Measurements from ENCODE around the gene PSTPIP2. TPM values are rescaled to one million over a fixed set of nuclear protein-coding genes. Genes with fewer than 3 reads are reported as not detected.

PSTPIP2 gene
- total and polyA plus RNA-seq, 4 donors, result 7.5 to 49.1 (median 12.8) TPM

- 94 to 95% methylated on average over 5 of the region's 5 CpGs for WGBS, 2 donors
- no peak for DNase-seq
- H3K27ac ChIP-seq (ENCODE audit: low read depth in 1 of 2, low read length in 1 of 2), result no peak overlapping the region
- no peak for TF ChIP-seq CTCF (IDR thresholded peaks at IDR 0.05; ENCODE audit: control extremely low read depth, extremely low read depth)
- peaks cover 2 to 8% (median 4%) of the 10 kb centered on the region in 4 donors for H3K36me3 ChIP-seq (ENCODE audit: control insufficient read depth in 4 of 4, insufficient read depth in 4 of 4, low read length in 4 of 4)
- no peak overlapping the region for H3K9ac ChIP-seq (ENCODE audit: insufficient read depth in 1 of 2, low read length in 2 of 2)
- no peaks in the 10 kb centered on the region for H3K27me3 ChIP-seq (ENCODE audit: control insufficient read depth in 3 of 3, insufficient read depth in 3 of 3, low read length in 2 of 3)
- H3K9me3 ChIP-seq (ENCODE audit: control insufficient read depth in 4 of 4, insufficient read depth in 3 of 4, low read length in 3 of 4), result no peaks in the 10 kb centered on the region
- H3K4me1 ChIP-seq (ENCODE audit: control insufficient read depth in 5 of 5, insufficient read depth in 5 of 5, low read length in 5 of 5), result peaks cover 0 to 6% (median 4%) of the 10 kb centered on the region in 5 donors
- no peak overlapping the region for H3K4me3 ChIP-seq
- no peak for ATAC-seq (ENCODE audit: insufficient read depth, low FRiP score)
Observed at GRCh38 chr18:46109386-46109785, 37.3 kb upstream of the PSTPIP2 start.

GRCh38 chr18:46104128-46104911 is 32.3 kb upstream of the PSTPIP2 start, which contains the start of gene HAUS1:
TSS of gene HAUS1 (plus strand) at chr18:46104385. CDS start at chr18:46104412, 27 bp downstream.
- TF ChIP-seq CTCF (IDR thresholded peaks at IDR 0.05; ENCODE audit: control extremely low read depth, extremely low read depth), result no peak
- H3K9ac ChIP-seq (ENCODE audit: insufficient read depth in 1 of 2, low read length in 2 of 2), result peak within 1 kb of the TSS; percentile 17 to 54
- no peaks in the 10 kb centered on the region for H3K9me3 ChIP-seq (ENCODE audit: control insufficient read depth in 4 of 4, insufficient read depth in 3 of 4, low read length in 3 of 4)
- H3K27me3 ChIP-seq (ENCODE audit: control insufficient read depth in 3 of 3, insufficient read depth in 3 of 3, low read length in 2 of 3), result no peaks in the 10 kb centered on the region
- WGBS, 2 donors, result 0 to 1% methylated on average over 55 to 57 of the region's 57 CpGs
- ATAC-seq (ENCODE audit: insufficient read depth, low FRiP score) (peak; percentile 97), DNase-seq (peak; percentile 92 to 94 (median 93))
- H3K36me3 ChIP-seq (ENCODE audit: control insufficient read depth in 4 of 4, insufficient read depth in 4 of 4, low read length in 4 of 4), result peaks cover 0 to 4% (median 0%) of the 10 kb centered on the region in 4 donors
- peak within 1 kb of the TSS; percentile 66 for H3K4me3 ChIP-seq
- peaks cover 0 to 10% (median 4%) of the 10 kb centered on the region in 5 donors for H3K4me1 ChIP-seq (ENCODE audit: control insufficient read depth in 5 of 5, insufficient read depth in 5 of 5, low read length in 5 of 5)
- peak within 1 kb of the TSS; percentile 78 to 86 for H3K27ac ChIP-seq (ENCODE audit: low read depth in 1 of 2, low read length in 1 of 2)

GRCh38 chr18:46099463-46099862 is 27.4 kb upstream of the PSTPIP2 start:
- DNase-seq (no peak), ATAC-seq (ENCODE audit: insufficient read depth, low FRiP score) (no peak)
- WGBS, 2 donors, result 94 to 99% methylated on average over 8 of the region's 8 CpGs

More at GRCh38 chr18:46099463-46099862, 27.4 kb upstream of the PSTPIP2 start:
- Histone ChIP-seq H3K4me3 (no peak overlapping the region), H3K4me1 (ENCODE audit: control insufficient read depth in 5 of 5, insufficient read depth in 5 of 5, low read length in 5 of 5) (peaks cover 0 to 21% (median 0%) of the 10 kb centered on the region in 5 donors), H3K27me3 (ENCODE audit: control insufficient read depth in 3 of 3, insufficient read depth in 3 of 3, low read length in 2 of 3) (no peaks in the 10 kb centered on the region), H3K9me3 (ENCODE audit: control insufficient read depth in 4 of 4, insufficient read depth in 3 of 4, low read length in 3 of 4) (no peaks in the 10 kb centered on the region), H3K9ac (ENCODE audit: insufficient read depth in 1 of 2, low read length in 2 of 2) (no peak overlapping the region), H3K36me3 (ENCODE audit: control insufficient read depth in 4 of 4, insufficient read depth in 4 of 4, low read length in 4 of 4) (peaks cover 0 to 11% (median 2%) of the 10 kb centered on the region in 4 donors), H3K27ac (ENCODE audit: low read depth in 1 of 2, low read length in 1 of 2) (no peak overlapping the region)
- TF ChIP-seq CTCF (IDR thresholded peaks at IDR 0.05; ENCODE audit: control extremely low read depth, extremely low read depth), result no peak
